ENCODE data around the gene ZBBX.

- TF ChIP-seq CTCF (conservative IDR thresholded peaks at IDR 0.05; ENCODE audit: low read depth, low read length) (no peak), EZH2phosphoT487 (IDR thresholded peaks at IDR 0.05; ENCODE audit: borderline replicate concordance, low read length) (no peak), EZH2 (IDR thresholded peaks at IDR 0.05; ENCODE audit: low read length, unreplicated experiment) (no peak)
Observed at GRCh38 chr3:167396075-167396474, 16.0 kb upstream of the ZBBX start.

All from PC-3 (cell line).